Psoas muscle (tissue), 8 donors: Measurements from ENCODE around the gene PPP1R37. TPM values are rescaled to one million over a fixed set of nuclear protein-coding genes. Genes with fewer than 3 reads are reported as not detected.

Experiments used
- ATAC-seq, 4 donors: fragments of 200-7000 bp; cut with Tn5 transposase; one replicate each; pipeline ENCODE4 v1.9.1; 2020; ENCODE audit warnings: moderate library complexity in 3 of 4, mild to moderate bottlenecking in 2 of 4
- DNase-seq, 2 donors: peaks; one replicate each; pipeline ENCODE4 v3.0.0-alpha.2; 2020
- H3K27ac ChIP-seq: fragments of 200-600 bp; one replicate; pipeline ENCODE4 v1.8.0; 2022
- H3K27me3 ChIP-seq, 3 donors: fragments of 200-600 bp in 1 of 3; one replicate each; pipeline versions ENCODE4 v1.6.1 to v1.8.0; 2013 to 2022; ENCODE audit warnings: low read length in 2 of 3, mild to moderate bottlenecking in 2 of 3, moderate library complexity in 1 of 3; ENCODE audit not compliant: insufficient read depth in 3 of 3
- H3K36me3 ChIP-seq, 2 donors: fragments of 200-600 bp in 1 of 2; one replicate each; pipeline versions ENCODE4 v1.6.1 to v1.8.0; 2013 to 2022; ENCODE audit warnings: low read depth in 1 of 2, mild to moderate bottlenecking in 1 of 2, moderate library complexity in 1 of 2; ENCODE audit not compliant: insufficient read depth in 1 of 2
- H3K4me1 ChIP-seq: fragments of 200-600 bp; one replicate; pipeline ENCODE4 v1.8.0; 2022
- H3K4me3 ChIP-seq: fragments of 200-600 bp; one replicate; pipeline ENCODE4 v1.8.0; 2022; ENCODE audit warnings: mild to moderate bottlenecking
- H3K9me3 ChIP-seq: fragments of 200-600 bp; one replicate; pipeline ENCODE4 v1.8.0; 2022
- CTCF ChIP-seq: fragments of 200-600 bp; IDR thresholded peaks from one replicate; pipeline ENCODE4 v1.8.0; 2022; ENCODE audit warnings: antibody characterized with exemption
- WGBS, 3 donors: extraction: QIAGEN DNeasy Blood & Tissue Kit; methylation state at CpG; one replicate each; pipeline versions ENCODE4 v1.1.6 to v1.1.7; 2013; 5-methylcytosine and 5-hydroxymethylcytosine counted together
- intact Hi-C, 2 donors: fragments of 100-400 bp; cut with DNase I; formaldehyde crosslinking; loops; one replicate each; pipeline versions ENCODE4 v1.11.0 to v1.14.2; 2022
- polyA plus RNA-seq, 3 donors: library from polyadenylated mRNA; stranded (reverse); fragments of 200-250 nt; gene quantifications; one replicate each; pipeline ENCODE4 v1.2.3, GENCODE V29; 2013
- total RNA-seq, 4 donors: library from RNA; stranded (reverse); fragmentation: NEBNext Ultra II Directional in 2 of 4; extraction: Animal tissue kit (Norgen Biotek cat#: 25700) in 2 of 4; gene quantifications; one replicate each; pipeline versions ENCODE4 v1.2.1 to v1.2.4, GENCODE V29; 2021 to 2023
- donor health status: healthy with polysubstance abuse.
- donor health status: DM: no; HTN: no; CAD: no; lungs with moderate emphysema.
- donor health status: Bipolar disorder and iron deficiency.
- donor health status: healthy.
- donor health status: DM: yes; HTN: yes; CAD: no.
- donor health status: DM: no; HTN: no; CAD: no.
- donor health status: DM: no; HTN: no; CAD: no.
- donor health status: DM: yes; HTN: yes; CAD: no.

Gene PPP1R37
- total and polyA plus RNA-seq, 7 donors, result 25.5 to 39.5 (median 29.3) TPM

DNA sequence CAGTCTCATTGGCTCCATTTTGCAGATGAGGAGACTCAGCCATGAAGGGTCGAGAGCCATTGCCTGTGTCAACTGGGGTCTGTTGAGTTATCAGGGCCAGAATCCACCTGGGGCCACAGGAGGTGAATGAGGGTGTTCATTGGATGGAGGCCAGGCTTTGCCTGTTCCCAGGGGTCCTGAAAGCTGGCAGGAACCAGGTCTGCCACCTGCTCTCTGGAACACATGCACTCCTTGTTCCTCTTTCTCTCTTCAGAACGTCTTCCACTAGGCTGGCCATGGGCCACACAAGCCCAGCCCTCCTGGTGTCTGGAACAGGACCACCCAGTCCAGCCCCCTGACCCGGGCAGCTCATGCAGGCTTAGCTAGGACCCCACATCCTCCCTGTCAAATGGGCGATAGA, 21.1 kb downstream of the PPP1R37 start:
- WGBS, 3 donors, result 75 to 83% (median 79%) methylated on average over 4 of the region's 4 CpGs
- TF ChIP-seq CTCF, result no peak
- Histone ChIP-seq H3K27ac (no peak overlapping the region), H3K4me1 (peaks cover 46% of the 10 kb centered on the region), H3K36me3 (no peaks in the 10 kb centered on the region), H3K4me3 (no peak overlapping the region), H3K9me3 (no peaks in the 10 kb centered on the region), H3K27me3 (no peaks in the 10 kb centered on the region)
- intact Hi-C loops, result no loop called here
- ATAC-seq, result no peak
- no peak for DNase-seq

DNA sequence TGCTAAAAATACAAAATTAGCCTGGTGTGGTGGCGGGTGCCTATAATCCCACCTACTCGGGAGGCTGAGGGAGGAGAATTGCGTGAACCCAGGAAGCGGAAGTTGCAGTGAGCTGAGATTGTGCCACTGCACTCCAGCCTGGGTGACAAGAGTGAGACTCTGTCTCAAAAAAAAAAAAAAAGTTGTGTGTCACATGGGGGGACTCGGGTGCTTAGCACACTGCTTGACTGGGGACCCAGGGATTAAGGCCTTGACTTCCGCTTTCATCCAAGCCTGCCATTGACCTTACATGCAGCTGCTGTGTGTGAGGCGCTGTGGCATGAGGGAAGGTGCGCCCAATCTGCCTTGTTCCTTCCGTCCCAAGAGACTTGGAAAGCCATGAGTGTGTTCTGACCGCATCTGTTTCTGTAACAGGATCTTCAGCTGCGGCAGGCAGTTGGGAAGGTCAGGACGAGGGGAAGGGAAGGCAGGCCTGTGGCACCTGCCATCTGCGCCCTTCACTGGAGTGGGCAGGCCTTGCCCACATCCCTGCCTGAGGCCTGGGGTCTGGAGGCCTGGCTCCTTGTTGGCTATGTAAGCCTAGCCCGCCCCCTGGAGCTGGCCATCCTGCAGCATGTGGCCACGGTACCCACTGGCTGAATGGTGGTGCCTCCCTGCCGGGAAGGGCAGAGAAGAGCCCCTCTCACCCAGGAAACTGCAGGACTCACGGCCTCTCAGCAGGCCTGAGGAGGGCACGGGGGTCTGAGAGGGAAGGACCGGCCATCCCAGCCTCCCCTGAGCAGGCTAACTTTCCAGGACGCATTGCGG, 23.0 kb downstream of the PPP1R37 start:
- Histone ChIP-seq H3K36me3 (no peaks in the 10 kb centered on the region), H3K4me3 (no peak overlapping the region), H3K27ac (peak overlapping the region; percentile 89), H3K27me3 (no peaks in the 10 kb centered on the region), H3K4me1 (peaks cover 44% of the 10 kb centered on the region), H3K9me3 (no peaks in the 10 kb centered on the region)
- intact Hi-C loops, result no loop called here
- TF ChIP-seq CTCF, result no peak
- peak; percentile 47 to 73 for DNase-seq
- peak; percentile 90 to 93 (median 92) for ATAC-seq
- WGBS, 3 donors, result 53 to 60% (median 58%) methylated on average over 21 of the region's 21 CpGs

DNA sequence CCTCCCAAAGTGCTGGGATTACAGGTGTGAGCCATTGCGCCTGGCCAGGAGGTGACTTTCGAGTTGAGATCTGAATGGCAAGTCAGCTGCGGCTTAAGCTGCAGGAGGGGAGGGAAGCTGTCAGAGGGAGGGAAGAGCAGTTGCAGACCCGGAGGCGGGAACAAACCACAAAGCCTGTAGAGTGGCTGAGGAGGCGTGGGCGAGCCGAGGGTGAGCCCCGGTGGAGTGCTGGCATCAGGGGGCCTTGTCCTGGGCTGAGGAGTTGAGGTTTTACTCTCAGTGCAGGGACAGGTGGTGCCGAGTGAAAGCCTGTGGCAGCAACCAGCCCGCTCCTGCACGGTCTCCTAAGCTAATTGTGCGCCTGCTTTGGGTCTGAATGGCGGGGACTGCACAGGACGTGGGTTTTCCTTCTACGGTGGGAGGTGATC, 24.2 kb downstream of the PPP1R37 start:
- Histone ChIP-seq H3K4me3 (no peak overlapping the region), H3K27ac (peak overlapping the region; percentile 89), H3K9me3 (no peaks in the 10 kb centered on the region), H3K4me1 (peaks cover 44% of the 10 kb centered on the region), H3K27me3 (no peaks in the 10 kb centered on the region), H3K36me3 (no peaks in the 10 kb centered on the region)
- 74 to 82% (median 76%) methylated on average over 16 of the region's 16 CpGs for WGBS, 3 donors
- TF ChIP-seq CTCF, result no peak
- DNase-seq (no peak), ATAC-seq (no peak)
- intact Hi-C loops, result no loop called here

- DNase-seq (no peak), ATAC-seq (no peak)
- H3K36me3 ChIP-seq, result no peaks in the 10 kb centered on the region
- TF ChIP-seq CTCF, result no peak
- H3K27ac ChIP-seq, result peak overlapping the region; percentile 89
- H3K4me3 ChIP-seq, result no peak overlapping the region
- peaks cover 44% of the 10 kb centered on the region for H3K4me1 ChIP-seq
- WGBS, 3 donors, result 71 to 83% (median 73%) methylated on average over 12 of the region's 12 CpGs
- H3K27me3 ChIP-seq, result no peaks in the 10 kb centered on the region
- no peaks in the 10 kb centered on the region for H3K9me3 ChIP-seq
- intact Hi-C loops, result no loop called here
Observed at GRCh38 chr19:45117671-45118070, 24.7 kb downstream of the PPP1R37 start.
